ENCODE results near the gene CASZ1.

Gene CASZ1

GRCh38 chr1:10631811-10632593 lies 164.4 kb downstream of the CASZ1 start:
- Mint-ChIP-seq H3K9me3 (no peaks in the 10 kb centered on the region), H3K4me1 (peaks cover under 1% of the 10 kb centered on the region), H3K27me3 (no peaks in the 10 kb centered on the region), H3K36me3 (peaks cover 2% of the 10 kb centered on the region), H3K4me3 (no peak overlapping the region), H3K27ac (no peak overlapping the region)

GRCh38 chr1:10631121-10631810 lies 165.2 kb downstream of the CASZ1 start:
- Mint-ChIP-seq H3K9me3 (no peaks in the 10 kb centered on the region), H3K4me3 (no peak overlapping the region), H3K4me1 (no peaks in the 10 kb centered on the region), H3K27ac (no peak overlapping the region), H3K27me3 (no peaks in the 10 kb centered on the region), H3K36me3 (peaks cover 2% of the 10 kb centered on the region)

- H3K4me1 Mint-ChIP-seq = no peaks in the 10 kb centered on the region
- peaks cover 2% of the 10 kb centered on the region for H3K36me3 Mint-ChIP-seq
- no peaks in the 10 kb centered on the region for H3K27me3 Mint-ChIP-seq
- H3K27ac Mint-ChIP-seq = no peak overlapping the region
- H3K4me3 Mint-ChIP-seq = no peak overlapping the region
- no peaks in the 10 kb centered on the region for H3K9me3 Mint-ChIP-seq
These were observed 165.8 kb downstream of the CASZ1 start for GRCh38 chr1:10630661-10631120.

- Mint-ChIP-seq H3K27me3 (no peaks in the 10 kb centered on the region), H3K27ac (no peak overlapping the region), H3K9me3 (no peaks in the 10 kb centered on the region), H3K4me1 (no peaks in the 10 kb centered on the region), H3K36me3 (peaks cover 2% of the 10 kb centered on the region), H3K4me3 (no peak overlapping the region)
These were observed 166.5 kb downstream of the CASZ1 start for GRCh38 chr1:10629816-10630571.

GRCh38 chr1:10629091-10629815 lies 167.2 kb downstream of the CASZ1 start:
- Mint-ChIP-seq H3K9me3 (no peaks in the 10 kb centered on the region), H3K36me3 (peaks cover 4% of the 10 kb centered on the region), H3K4me3 (no peak overlapping the region), H3K4me1 (no peaks in the 10 kb centered on the region), H3K27me3 (no peaks in the 10 kb centered on the region), H3K27ac (no peak overlapping the region)

GRCh38 chr1:10628685-10629084 lies 167.8 kb downstream of the CASZ1 start:
- H3K36me3 Mint-ChIP-seq = peaks cover 7% of the 10 kb centered on the region
- no peak overlapping the region for H3K4me3 Mint-ChIP-seq
- no peak overlapping the region for H3K27ac Mint-ChIP-seq
- H3K4me1 Mint-ChIP-seq = no peaks in the 10 kb centered on the region
- no peaks in the 10 kb centered on the region for H3K9me3 Mint-ChIP-seq
- H3K27me3 Mint-ChIP-seq = no peaks in the 10 kb centered on the region

- H3K4me1 Mint-ChIP-seq = no peaks in the 10 kb centered on the region
- no peaks in the 10 kb centered on the region for H3K27me3 Mint-ChIP-seq
- H3K36me3 Mint-ChIP-seq = peaks cover 11% of the 10 kb centered on the region
- no peaks in the 10 kb centered on the region for H3K9me3 Mint-ChIP-seq
- no peak overlapping the region for H3K27ac Mint-ChIP-seq
- no peak overlapping the region for H3K4me3 Mint-ChIP-seq
These were observed 169.5 kb downstream of the CASZ1 start for GRCh38 chr1:10626791-10627410.

- no peaks in the 10 kb centered on the region for H3K27me3 Mint-ChIP-seq
- H3K27ac Mint-ChIP-seq = no peak overlapping the region
- H3K36me3 Mint-ChIP-seq = peaks cover 11% of the 10 kb centered on the region
- H3K4me1 Mint-ChIP-seq = no peaks in the 10 kb centered on the region
- H3K4me3 Mint-ChIP-seq = no peak overlapping the region
- H3K9me3 Mint-ChIP-seq = no peaks in the 10 kb centered on the region
These were observed 170.2 kb downstream of the CASZ1 start for GRCh38 chr1:10626131-10626731.

GRCh38 chr1:10625554-10625953 lies 170.9 kb downstream of the CASZ1 start:
- Mint-ChIP-seq H3K4me1 (no peaks in the 10 kb centered on the region), H3K9me3 (no peaks in the 10 kb centered on the region), H3K4me3 (no peak overlapping the region), H3K27me3 (no peaks in the 10 kb centered on the region), H3K36me3 (peaks cover 11% of the 10 kb centered on the region), H3K27ac (no peak overlapping the region)

GRCh38 chr1:10625076-10625475 lies 171.4 kb downstream of the CASZ1 start:
- H3K4me1 Mint-ChIP-seq = no peaks in the 10 kb centered on the region
- H3K36me3 Mint-ChIP-seq = peaks cover 9% of the 10 kb centered on the region

GRCh38 chr1:10624256-10625050 lies 172.0 kb downstream of the CASZ1 start:
- no peaks in the 10 kb centered on the region for H3K27me3 Mint-ChIP-seq
- no peaks in the 10 kb centered on the region for H3K9me3 Mint-ChIP-seq
- H3K27ac Mint-ChIP-seq = no peak overlapping the region
- H3K4me1 Mint-ChIP-seq = no peaks in the 10 kb centered on the region
- no peak overlapping the region for H3K4me3 Mint-ChIP-seq
- H3K36me3 Mint-ChIP-seq = peaks cover 9% of the 10 kb centered on the region

More at GRCh38 chr1:10625076-10625475, 171.4 kb downstream of the CASZ1 start:
- H3K27ac Mint-ChIP-seq = no peak overlapping the region
- no peaks in the 10 kb centered on the region for H3K9me3 Mint-ChIP-seq
- H3K27me3 Mint-ChIP-seq = no peaks in the 10 kb centered on the region
- no peak overlapping the region for H3K4me3 Mint-ChIP-seq

GRCh38 chr1:10623686-10624145 lies 172.7 kb downstream of the CASZ1 start:
- Mint-ChIP-seq H3K4me1 (no peaks in the 10 kb centered on the region), H3K36me3 (peaks cover 9% of the 10 kb centered on the region), H3K27me3 (no peaks in the 10 kb centered on the region), H3K4me3 (no peak overlapping the region), H3K9me3 (no peaks in the 10 kb centered on the region), H3K27ac (no peak overlapping the region)

- no peaks in the 10 kb centered on the region for H3K9me3 Mint-ChIP-seq
- peaks cover 9% of the 10 kb centered on the region for H3K36me3 Mint-ChIP-seq
- H3K4me3 Mint-ChIP-seq = no peak overlapping the region
- H3K4me1 Mint-ChIP-seq = no peaks in the 10 kb centered on the region
- no peaks in the 10 kb centered on the region for H3K27me3 Mint-ChIP-seq
- H3K27ac Mint-ChIP-seq = no peak overlapping the region
These were observed 173.3 kb downstream of the CASZ1 start for GRCh38 chr1:10622910-10623685.

Data from activated naive CD4-positive, alpha-beta T cell treated with anti-CD3 and anti-CD28 coated beads, Interleukin-2, amount 50 U/mL, for 24 hours (primary cell).